Measurements from ENCODE around the gene PLCL2.

PLCL2 gene

GRCh38 chr3:16907243-16907642, 22.5 kb downstream of the PLCL2 start:
- H3K4me2 ChIP-seq (ENCODE audit: low read length), result peak overlapping the region; percentile 37

GRCh38 chr3:16908016-16908807, 23.5 kb downstream of the PLCL2 start:
- Histone ChIP-seq H3K9me3 (ENCODE audit: low read length) (no peaks in the 10 kb centered on the region), H3K79me2 (ENCODE audit: insufficient read depth, low read length) (peaks cover 96% of the 10 kb centered on the region), H3F3A (ENCODE audit: insufficient read depth, low read length) (peaks cover 16% of the 10 kb centered on the region), H3K4me1 (ENCODE audit: insufficient read depth, low read length, severe bottlenecking) (peaks cover 92% of the 10 kb centered on the region), H3K27ac (ENCODE audit: low read depth, low read length, poor library complexity, severe bottlenecking) (peak overlapping the region; percentile 62), H3K36me3 (ENCODE audit: insufficient read depth, low read length) (0 out of 2 replicates have a peak, but pooled peaks cover 6% of the 10 kb centered on the region), H3K4me2 (ENCODE audit: low read length) (peak overlapping the region; percentile 12; the same call in 1 of the 2 replicates), H3K27me3 (ENCODE audit: insufficient read depth, low read length) (no peaks in the 10 kb centered on the region), H3K9ac (ENCODE audit: low read length) (0 out of 2 replicates have a peak overlapping the region, but pooled peaks have one; percentile 23), H3K4me3 (ENCODE audit: low read depth, low read length, poor library complexity, severe bottlenecking) (no peak overlapping the region), H3K9me2 (ENCODE audit: low read depth, low read length) (no peaks in the 10 kb centered on the region), H2AFZ (ENCODE audit: low read length) (no peak overlapping the region), H4K20me1 (ENCODE audit: insufficient read depth, low read length) (no peaks in the 10 kb centered on the region)
- TF ChIP-seq CTCF (IDR thresholded peaks at IDR 0.05; ENCODE audit: low read length), result no peak
- TF ChIP-seq EZH2 (IDR thresholded peaks at IDR 0.05; ENCODE audit: borderline replicate concordance, low read length), result no peak

More at GRCh38 chr3:16907243-16907642, 22.5 kb downstream of the PLCL2 start:
- H4K20me1 ChIP-seq (ENCODE audit: insufficient read depth, low read length), result no peaks in the 10 kb centered on the region
- H3K9ac ChIP-seq (ENCODE audit: low read length), result no peak overlapping the region
- H3K9me2 ChIP-seq (ENCODE audit: low read depth, low read length), result no peaks in the 10 kb centered on the region
- no peak overlapping the region for H2AFZ ChIP-seq (ENCODE audit: low read length)
- H3F3A ChIP-seq (ENCODE audit: insufficient read depth, low read length), result peaks cover 8% of the 10 kb centered on the region
- no peak overlapping the region for H3K4me3 ChIP-seq (ENCODE audit: low read depth, low read length, poor library complexity, severe bottlenecking)
- peak overlapping the region; percentile 40 for H3K27ac ChIP-seq (ENCODE audit: low read depth, low read length, poor library complexity, severe bottlenecking)
- no peak for TF ChIP-seq CTCF (IDR thresholded peaks at IDR 0.05; ENCODE audit: low read length)
- peaks cover 92% of the 10 kb centered on the region for H3K4me1 ChIP-seq (ENCODE audit: insufficient read depth, low read length, severe bottlenecking)
- peaks cover 98% of the 10 kb centered on the region for H3K79me2 ChIP-seq (ENCODE audit: insufficient read depth, low read length)
- H3K27me3 ChIP-seq (ENCODE audit: insufficient read depth, low read length), result no peaks in the 10 kb centered on the region
- H3K9me3 ChIP-seq (ENCODE audit: low read length), result no peaks in the 10 kb centered on the region
- H3K36me3 ChIP-seq (ENCODE audit: insufficient read depth, low read length), result 0 out of 2 replicates have a peak, but pooled peaks cover 6% of the 10 kb centered on the region

- TF ChIP-seq CTCF (IDR thresholded peaks at IDR 0.05; ENCODE audit: low read length), result no peak
- no peak for TF ChIP-seq EZH2 (IDR thresholded peaks at IDR 0.05; ENCODE audit: borderline replicate concordance, low read length)
- Histone ChIP-seq H3K4me1 (ENCODE audit: insufficient read depth, low read length, severe bottlenecking) (peaks cover 92% of the 10 kb centered on the region), H3K27me3 (ENCODE audit: insufficient read depth, low read length) (no peaks in the 10 kb centered on the region), H3K9me3 (ENCODE audit: low read length) (no peaks in the 10 kb centered on the region), H3K9ac (ENCODE audit: low read length) (no peak overlapping the region), H3K79me2 (ENCODE audit: insufficient read depth, low read length) (peaks cover 96% of the 10 kb centered on the region), H3K27ac (ENCODE audit: low read depth, low read length, poor library complexity, severe bottlenecking) (peak overlapping the region; percentile 62), H4K20me1 (ENCODE audit: insufficient read depth, low read length) (no peaks in the 10 kb centered on the region), H3K9me2 (ENCODE audit: low read depth, low read length) (no peaks in the 10 kb centered on the region), H3K36me3 (ENCODE audit: insufficient read depth, low read length) (0 out of 2 replicates have a peak, but pooled peaks cover 7% of the 10 kb centered on the region), H2AFZ (ENCODE audit: low read length) (no peak overlapping the region), H3K4me3 (ENCODE audit: low read depth, low read length, poor library complexity, severe bottlenecking) (no peak overlapping the region), H3K4me2 (ENCODE audit: low read length) (no peak overlapping the region), H3F3A (ENCODE audit: insufficient read depth, low read length) (peaks cover 17% of the 10 kb centered on the region)
Observed at GRCh38 chr3:16908896-16909295, 24.1 kb downstream of the PLCL2 start.

Data from OCI-LY1 (cell line).